Ishikawa (cell line): ENCODE results near the gene OR5H2.

Source experiments
- CEBPB ChIP-seq: IDR thresholded peaks from 2 replicates; pipeline ENCODE4 v1.6.1; 2012
- CREB1 ChIP-seq: IDR thresholded peaks from 2 replicates; pipeline ENCODE4 v1.6.1; 2012; ENCODE audit warnings: low read depth
- EGR1 ChIP-seq: IDR thresholded peaks from 2 replicates; pipeline ENCODE4 v1.6.1; 2012
- EP300 ChIP-seq: IDR thresholded peaks from 2 replicates; pipeline ENCODE4 v1.6.1; 2012; ENCODE audit warnings: borderline replicate concordance
- FOXM1 ChIP-seq: IDR thresholded peaks from 2 replicates; pipeline ENCODE4 v1.6.1; 2012; ENCODE audit warnings: low read depth, borderline replicate concordance
- MAX ChIP-seq: IDR thresholded peaks from 2 replicates; pipeline ENCODE4 v1.6.1; 2012
- NFIC ChIP-seq: IDR thresholded peaks from 2 replicates; pipeline ENCODE4 v1.6.1; 2012
- RAD21 ChIP-seq: IDR thresholded peaks from 2 replicates; pipeline ENCODE4 v1.6.1; 2012; ENCODE audit warnings: low read depth
- REST ChIP-seq: IDR thresholded peaks from 2 replicates; pipeline ENCODE4 v1.6.1; 2012; ENCODE audit warnings: low read depth, mild to moderate bottlenecking
- TAF1 ChIP-seq: IDR thresholded peaks from 2 replicates; pipeline ENCODE4 v1.6.1; 2012; ENCODE audit warnings: low read depth, mild to moderate bottlenecking
- TCF12 ChIP-seq: IDR thresholded peaks from 2 replicates; pipeline ENCODE4 v1.6.1; 2012; ENCODE audit warnings: low read depth
- TEAD4 ChIP-seq: IDR thresholded peaks from 2 replicates; pipeline ENCODE4 v1.6.1; 2012
- USF1 ChIP-seq: IDR thresholded peaks from 2 replicates; pipeline ENCODE4 v1.6.1; 2012
- YY1 ChIP-seq: IDR thresholded peaks from 2 replicates; pipeline ENCODE4 v1.6.1; 2012; ENCODE audit warnings: low read depth
- ZBTB7A ChIP-seq: IDR thresholded peaks from 2 replicates; pipeline ENCODE4 v1.6.1; 2012; ENCODE audit warnings: low read depth

The OR5H2 gene

GRCh38 chr3:98246142-98246541 lies 36.2 kb upstream of the OR5H2 start:
- TF ChIP-seq FOXM1 = no peak
- TF ChIP-seq TEAD4 = no peak
- TF ChIP-seq CEBPB = no peak
- TF ChIP-seq REST = no peak
- no peak for TF ChIP-seq TAF1
- TF ChIP-seq TCF12 = no peak
- no peak for TF ChIP-seq USF1
- TF ChIP-seq MAX = no peak
- TF ChIP-seq EP300 = no peak
- TF ChIP-seq EGR1 = no peak
- no peak for TF ChIP-seq RAD21
- TF ChIP-seq NFIC = no peak
- no peak for TF ChIP-seq ZBTB7A
- TF ChIP-seq CREB1 = no peak
- no peak for TF ChIP-seq YY1

- TF ChIP-seq TAF1 (no peak), MAX (no peak), NFIC (no peak), REST (no peak), RAD21 (peak; percentile 18; the same call in 1 of the 2 replicates), USF1 (no peak), FOXM1 (no peak)
Observed at GRCh38 chr3:98259707-98260106, 22.6 kb upstream of the OR5H2 start.

GRCh38 chr3:98262046-98262445 lies 20.3 kb upstream of the OR5H2 start:
- TF ChIP-seq TEAD4 (no peak), RAD21 (no peak), MAX (no peak), FOXM1 (no peak), YY1 (no peak), CEBPB (no peak), REST (no peak), EGR1 (no peak), CREB1 (no peak), EP300 (no peak), NFIC (no peak), TAF1 (no peak), ZBTB7A (no peak), TCF12 (no peak)

GRCh38 chr3:98263944-98264343 lies 18.4 kb upstream of the OR5H2 start, which contains the start of gene OR5H6:
TSS of gene OR5H6 (plus strand) at chr3:98264244. CDS start at chr3:98264333, 89 bp downstream.
- TF ChIP-seq FOXM1 (no peak), RAD21 (no peak), TCF12 (no peak), YY1 (no peak), MAX (no peak), CREB1 (no peak), REST (no peak), TEAD4 (no peak), EP300 (no peak)
